DMS79 (cell line): Measurements from ENCODE around the gene IGSF21.

Source experiments
- DNase-seq: peaks from one replicate; lab custom pipeline; 2025; lab: John Stamatoyannopoulos, UW

The IGSF21 gene

DNA sequence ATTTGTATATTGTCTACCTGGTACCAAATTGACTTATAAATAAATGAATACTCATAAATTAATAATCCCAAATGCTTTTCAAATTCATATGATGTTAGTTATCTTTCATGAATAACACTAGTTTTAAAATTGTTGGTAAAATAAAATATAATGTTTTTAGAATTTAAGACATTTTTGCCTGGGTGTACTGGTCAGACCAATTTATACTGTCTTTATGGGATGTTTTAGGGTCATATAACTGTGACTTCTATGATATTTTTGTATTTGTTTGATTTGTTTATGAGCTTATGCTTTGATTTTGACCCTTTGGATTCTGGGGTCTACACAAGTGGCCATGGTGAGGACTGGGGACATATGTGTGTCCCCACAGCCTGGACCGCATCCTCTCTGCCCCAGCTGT, 319.0 kb downstream of the IGSF21 start:
- no peak for DNase-seq
